NCI-H748 treated with DMSO at 0.1 percent for 48 hours (cell line): ENCODE results near the gene GMDS.
A peak's percentile ranks its signal among the peaks of the same experiment; 100 is the strongest.

Experiments
- DNase-seq: peaks from one replicate; lab custom pipeline; 2025; lab: John Stamatoyannopoulos, UW

The GMDS gene

GRCh38 chr6:2245103-2245876 is at the start of gene GMDS:
Gene GMDS (minus strand): TSS chr6:2245605.
- peak; percentile 76 for DNase-seq

DNA sequence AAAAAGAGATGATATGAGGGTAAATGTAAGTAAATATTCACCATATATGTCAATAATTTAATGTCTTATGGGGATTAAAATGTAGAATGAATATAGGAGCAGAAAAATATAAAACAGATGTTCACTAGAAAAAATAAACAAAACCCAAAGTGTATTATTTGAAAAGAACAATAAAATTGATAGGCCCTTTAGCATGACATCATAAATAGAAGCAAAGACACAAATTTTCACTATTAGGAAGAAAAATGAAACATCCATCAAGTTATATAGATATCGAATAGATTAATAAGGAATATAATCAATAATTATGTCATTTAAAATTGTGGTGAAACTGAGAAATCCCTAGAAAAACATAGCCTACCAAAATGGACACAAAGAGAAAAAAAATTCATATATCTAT is 40.1 kb upstream of the GMDS start:
- DNase-seq = no peak

- DNase-seq = no peak
These were observed 30.5 kb upstream of the GMDS start for GRCh38 chr6:2275892-2276242.

GRCh38 chr6:2274981-2275891 is 29.8 kb upstream of the GMDS start:
- DNase-seq = no peak

- no peak for DNase-seq
These were observed 27.3 kb upstream of the GMDS start for GRCh38 chr6:2272696-2273095.

- no peak for DNase-seq
These were observed 24.6 kb upstream of the GMDS start for GRCh38 chr6:2270054-2270453.

GRCh38 chr6:2266841-2267240 is 21.4 kb upstream of the GMDS start:
- DNase-seq = no peak

DNA sequence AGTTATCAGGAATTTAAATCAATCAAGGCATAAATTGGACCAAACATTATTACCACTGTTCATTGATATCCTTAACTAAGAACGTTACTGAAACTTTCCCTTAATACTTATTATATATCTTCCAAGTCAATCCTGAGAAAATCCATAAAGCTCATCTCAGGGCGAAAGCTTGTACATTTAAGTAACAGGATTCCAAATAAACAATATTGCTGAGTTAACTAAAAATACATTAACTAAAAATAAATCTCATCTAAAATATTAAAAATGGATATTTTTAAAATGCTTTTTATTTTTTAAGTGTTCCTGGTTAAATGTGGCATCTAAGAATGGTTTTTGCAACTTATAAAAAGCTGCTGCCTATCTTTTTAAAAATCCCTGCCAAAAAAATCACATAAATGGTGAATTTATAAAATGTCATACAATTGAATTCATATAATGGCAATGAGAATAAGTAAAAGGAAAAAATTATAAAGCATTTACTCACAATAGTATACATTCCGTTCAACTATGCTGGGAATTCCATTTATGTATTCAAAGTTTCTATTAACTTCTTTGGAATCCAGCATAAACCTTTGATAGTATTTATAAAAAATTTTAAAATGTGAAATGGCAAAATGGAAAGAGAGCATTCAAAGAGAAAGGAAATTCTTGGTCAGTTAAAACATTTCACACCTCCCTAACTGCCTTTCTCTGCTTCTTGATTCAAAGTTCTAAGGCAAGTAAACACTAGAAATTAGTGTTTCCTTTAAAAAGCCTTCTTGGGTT is 20.8 kb upstream of the GMDS start:
- DNase-seq = no peak

GRCh38 chr6:2264932-2265331 is 19.5 kb upstream of the GMDS start:
- DNase-seq = no peak

GRCh38 chr6:2263896-2264295 is 18.5 kb upstream of the GMDS start:
- no peak for DNase-seq

- DNase-seq = no peak
These were observed 14.2 kb upstream of the GMDS start for GRCh38 chr6:2259574-2259973.

- peak; percentile 48 for DNase-seq
These were observed 13.6 kb upstream of the GMDS start for GRCh38 chr6:2259002-2259494.

GRCh38 chr6:2258112-2258511 is 12.7 kb upstream of the GMDS start:
- no peak for DNase-seq

GRCh38 chr6:2257363-2257762 is 12.0 kb upstream of the GMDS start:
- no peak for DNase-seq

GRCh38 chr6:2254747-2255146 is 9.3 kb upstream of the GMDS start:
- no peak for DNase-seq

DNA sequence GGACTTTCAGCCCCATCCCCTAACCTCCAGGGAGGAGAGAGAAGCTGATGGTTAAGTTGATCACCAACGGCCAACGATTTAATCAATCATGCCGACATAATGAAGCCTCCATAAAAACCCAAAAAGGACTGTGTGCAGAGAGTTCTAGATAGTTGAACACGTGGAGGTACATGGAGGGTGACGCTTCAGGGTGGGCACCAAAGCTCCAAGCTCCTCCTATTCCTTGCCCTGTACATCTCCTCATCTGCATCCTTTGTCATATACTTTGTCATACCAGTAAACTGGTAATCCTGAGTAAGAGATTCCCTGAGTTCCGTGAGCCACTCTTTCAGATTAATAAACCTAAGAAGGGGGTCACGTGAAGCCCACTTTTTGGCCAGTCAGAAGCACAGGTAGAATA is 3.7 kb upstream of the GMDS start:
- no peak for DNase-seq

- DNase-seq = no peak
These were observed 2.3 kb upstream of the GMDS start for GRCh38 chr6:2247664-2248063.

- peak; percentile 95 for DNase-seq
These were observed 765 bp upstream of the GMDS start for GRCh38 chr6:2245877-2246863.

- DNase-seq = peak; percentile 40
These were observed 923 bp downstream of the GMDS start for GRCh38 chr6:2244261-2245102.

DNA sequence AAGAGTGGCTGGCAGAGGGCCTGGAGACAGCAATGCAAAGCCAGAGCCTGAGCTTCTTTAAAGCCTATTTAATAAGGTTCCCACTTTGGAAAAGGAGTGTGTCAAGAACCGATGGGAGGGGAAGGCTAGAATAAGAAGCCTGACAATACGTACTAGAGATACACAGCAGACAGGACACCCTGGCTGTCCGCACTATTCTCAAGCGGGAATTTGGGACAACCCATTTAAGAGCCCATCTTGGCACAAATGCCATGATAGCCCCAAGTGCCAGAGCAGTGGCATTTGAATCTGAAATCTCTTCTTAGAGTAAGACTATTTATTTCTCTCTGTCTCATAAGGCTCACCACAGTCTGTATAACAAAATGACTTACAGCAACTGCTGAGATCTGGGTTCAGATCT is 3.1 kb downstream of the GMDS start:
- DNase-seq = no peak
